ENCODE measurements around the gene VAMP8. TPM values are rescaled to one million over a fixed set of nuclear protein-coding genes. Genes with fewer than 3 reads are reported as not detected.
A peak's percentile ranks its signal among the peaks of the same experiment; 100 is the strongest.

Gene VAMP8
- total RNA-seq, 2 experiments from 2014 or later: 112 to 114 TPM

DNA sequence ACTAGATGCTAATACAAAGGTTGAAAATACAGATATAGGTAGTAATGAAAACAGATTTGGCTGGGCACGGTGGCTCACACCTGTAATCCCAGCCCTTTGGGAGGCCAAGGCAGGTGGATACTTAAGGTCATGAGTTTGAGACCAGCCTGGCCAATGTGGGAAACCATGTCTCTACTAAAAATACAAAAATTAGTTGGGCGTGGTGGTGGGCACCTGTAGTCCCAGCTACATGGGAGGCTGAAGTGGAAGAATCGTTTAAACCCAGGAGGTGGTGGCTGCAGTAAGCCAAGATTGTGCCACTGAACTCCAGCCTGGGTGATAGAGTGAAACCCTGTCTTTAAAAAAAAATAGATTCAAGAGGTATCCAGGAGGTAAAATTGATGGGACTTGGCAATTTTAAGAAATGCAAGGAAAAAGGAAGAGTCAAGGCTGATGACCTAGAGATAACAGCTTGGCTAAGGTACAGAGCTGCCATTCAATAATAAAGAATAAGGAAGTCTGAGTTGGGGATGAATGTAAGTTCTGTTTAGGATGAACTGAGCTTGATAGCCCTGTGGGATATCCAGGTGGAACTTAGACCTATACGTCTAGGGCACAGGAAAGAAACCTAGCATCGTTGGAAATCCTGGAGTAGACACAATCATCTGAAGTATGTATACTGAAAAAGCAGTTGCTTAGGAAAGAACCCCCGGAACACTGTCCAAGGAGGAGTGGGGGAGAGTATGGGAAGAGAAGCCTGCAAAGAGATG, 29.4 kb upstream of the VAMP8 start:
- intact Hi-C loops (cut with micrococcal nuclease): no loop called here
- no peaks in the 10 kb centered on the region for H3K27me3 Mint-ChIP-seq
- peak overlapping the region; percentile 18 for H3K27ac Mint-ChIP-seq

GRCh38 chr2:85548608-85548900, 28.8 kb upstream of the VAMP8 start:
- no peak for DNase-seq
- Mint-ChIP-seq H3K27me3 (no peaks in the 10 kb centered on the region), H3K4me1 (ENCODE audit: low read depth) (peaks cover 6% of the 10 kb centered on the region), H3K36me3 (peaks cover 34% of the 10 kb centered on the region), H3K27ac (no peak overlapping the region), H3K9me3 (no peaks in the 10 kb centered on the region), H3K4me3 (no peak overlapping the region)
- CTCF ChIA-PET: interaction anchor here (0.8 to 13.3 kb wide), 8 partner anchors 8 to 194 kb away, joined by 3 to 328 read pairs (median 5); partner anchors contain the start of genes ELMOD3, GGCX, MAT2A and SH2D6
- intact Hi-C loops (cut with micrococcal nuclease): no loop called here
- POLR2A ChIA-PET: interaction anchor here (0.7 to 5.4 kb wide), 6 partner anchors 9 to 222 kb away, joined by 3 to 52 read pairs (median 4); partner anchors contain the start of genes MAT2A and SH2D6

More for the DNA sequence above, 29.4 kb upstream of the VAMP8 start:
- H3K36me3 Mint-ChIP-seq: peaks cover 39% of the 10 kb centered on the region
- no peak for DNase-seq
- POLR2A ChIA-PET: interaction anchor here (0.6 to 5.4 kb wide), 7 partner anchors 8 to 178 kb away, joined by 3 to 52 read pairs (median 3); partner anchors contain the start of genes MAT2A and SH2D6
- no peaks in the 10 kb centered on the region for H3K9me3 Mint-ChIP-seq
- H3K4me3 Mint-ChIP-seq: no peak overlapping the region
- peaks cover 11% of the 10 kb centered on the region for H3K4me1 Mint-ChIP-seq (ENCODE audit: low read depth)
- CTCF ChIA-PET: interaction anchor here (0.8 to 13.3 kb wide), 8 partner anchors 8 to 193 kb away, joined by 3 to 328 read pairs (median 5); partner anchors contain the start of genes ELMOD3, GGCX, MAT2A and SH2D6

GRCh38 chr2:85549095-85549494, 28.3 kb upstream of the VAMP8 start:
- H3K9me3 Mint-ChIP-seq: no peaks in the 10 kb centered on the region
- POLR2A ChIA-PET: interaction anchor here (0.9 to 5.4 kb wide), 5 partner anchors 10 to 222 kb away, joined by 3 to 52 read pairs (median 5); partner anchors contain the start of genes MAT2A and SH2D6
- no peaks in the 10 kb centered on the region for H3K27me3 Mint-ChIP-seq
- no peak overlapping the region for H3K4me3 Mint-ChIP-seq
- no peak for DNase-seq
- H3K4me1 Mint-ChIP-seq (ENCODE audit: low read depth): peaks cover 3% of the 10 kb centered on the region
- intact Hi-C loops (cut with micrococcal nuclease): no loop called here
- CTCF ChIA-PET: interaction anchor here (0.8 to 13.3 kb wide), 8 partner anchors 8 to 194 kb away, joined by 3 to 328 read pairs (median 5); partner anchors contain the start of genes ELMOD3, GGCX, MAT2A and SH2D6
- peaks cover 36% of the 10 kb centered on the region for H3K36me3 Mint-ChIP-seq
- no peak overlapping the region for H3K27ac Mint-ChIP-seq

GRCh38 chr2:85549826-85550225, 27.6 kb upstream of the VAMP8 start:
- Mint-ChIP-seq H3K9me3 (no peaks in the 10 kb centered on the region), H3K4me3 (no peak overlapping the region), H3K27ac (no peak overlapping the region), H3K4me1 (ENCODE audit: low read depth) (no peaks in the 10 kb centered on the region), H3K36me3 (peaks cover 35% of the 10 kb centered on the region), H3K27me3 (no peaks in the 10 kb centered on the region)
- CTCF ChIA-PET: interaction anchor here (1.0 to 13.3 kb wide), 7 partner anchors 10 to 185 kb away, joined by 3 to 328 read pairs (median 45); partner anchors contain the start of genes GGCX, MAT2A and SH2D6
- no peak for DNase-seq
- intact Hi-C loops (cut with micrococcal nuclease): loop anchor here (5.0 kb wide), 1 partner anchor 248 kb away; no protein-coding TSS in a partner anchor
- POLR2A ChIA-PET: interaction anchor here (0.9 to 5.4 kb wide), 3 partner anchors 10 to 222 kb away, joined by 3 to 52 read pairs (median 3); partner anchors contain the start of genes MAT2A, SH2D6 and TGOLN2

DNA sequence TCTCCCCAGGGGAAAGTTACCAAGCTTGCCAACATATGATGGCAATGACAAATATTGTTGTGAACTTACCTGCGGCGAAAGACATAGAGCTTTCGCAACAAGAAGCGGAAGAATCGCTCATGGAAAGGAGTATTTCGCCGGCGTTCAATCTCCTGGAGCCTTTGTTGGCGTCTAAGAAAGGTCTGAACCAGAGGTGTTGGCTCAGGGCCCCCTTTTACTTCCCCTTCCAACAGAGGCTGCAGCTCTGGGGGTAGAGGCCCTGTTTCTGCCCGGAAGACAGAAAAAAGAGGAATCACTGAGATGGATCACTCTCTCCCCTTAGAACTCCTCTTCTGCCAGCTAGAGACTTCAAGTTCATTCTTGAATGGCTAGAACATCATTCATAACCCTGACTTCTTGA, 26.9 kb upstream of the VAMP8 start:
- Mint-ChIP-seq H3K9me3 (no peaks in the 10 kb centered on the region), H3K27ac (no peak overlapping the region), H3K27me3 (no peaks in the 10 kb centered on the region), H3K4me1 (ENCODE audit: low read depth) (peaks cover 3% of the 10 kb centered on the region), H3K36me3 (peaks cover 35% of the 10 kb centered on the region), H3K4me3 (no peak overlapping the region)
- ChIA-PET POLR2A (interaction anchor here (0.6 to 5.4 kb wide), 5 partner anchors 11 to 231 kb away, joined by 3 to 52 read pairs (median 3); partner anchors contain the start of genes MAT2A, SH2D6 and TGOLN2), CTCF (interaction anchor here (0.7 to 13.3 kb wide), 13 partner anchors 10 to 185 kb away, joined by 3 to 328 read pairs (median 4); partner anchors contain the start of genes GGCX, MAT2A, RNF181 and SH2D6)
- intact Hi-C loops (cut with micrococcal nuclease): loop anchor here (5.0 kb wide), 1 partner anchor 248 kb away; no protein-coding TSS in a partner anchor
- no peak for DNase-seq

- POLR2A ChIA-PET: interaction anchor here (0.6 to 5.4 kb wide), 7 partner anchors 9 to 225 kb away, joined by 3 to 52 read pairs (median 7); partner anchors contain the start of genes GGCX, MAT2A, SH2D6 and TGOLN2
- intact Hi-C loops (cut with micrococcal nuclease): loop anchor here (1.0 to 5.0 kb wide), 3 partner anchors 132 to 250 kb away; no protein-coding TSS in a partner anchor
- Mint-ChIP-seq H3K27me3 (no peaks in the 10 kb centered on the region), H3K36me3 (peaks cover 27% of the 10 kb centered on the region), H3K4me1 (ENCODE audit: low read depth) (peaks cover 3% of the 10 kb centered on the region), H3K27ac (no peak overlapping the region), H3K9me3 (no peaks in the 10 kb centered on the region), H3K4me3 (no peak overlapping the region)
- CTCF ChIA-PET: interaction anchor here (0.6 to 13.3 kb wide), 38 partner anchors 9 to 251 kb away, joined by 3 to 328 read pairs (median 5); partner anchors contain the start of genes ELMOD3, GGCX, MAT2A and RETSAT
- DNase-seq: peak; percentile 91
Measured at GRCh38 chr2:85551698-85552678, 25.4 kb upstream of the VAMP8 start.

- DNase-seq: no peak
- H3K9me3 Mint-ChIP-seq: no peaks in the 10 kb centered on the region
- H3K4me3 Mint-ChIP-seq: no peak overlapping the region
- no peak overlapping the region for H3K27ac Mint-ChIP-seq
- H3K36me3 Mint-ChIP-seq: peaks cover 31% of the 10 kb centered on the region
- peaks cover 7% of the 10 kb centered on the region for H3K4me1 Mint-ChIP-seq (ENCODE audit: low read depth)
- POLR2A ChIA-PET: interaction anchor here (1.7 kb wide), 1 partner anchor 14 kb away, joined by 5 read pairs; the partner anchor contains the start of gene MAT2A
- CTCF ChIA-PET: interaction anchor here (1.5 to 13.3 kb wide), 5 partner anchors 19 to 199 kb away, joined by 5 to 328 read pairs (median 8); partner anchors contain the start of genes ELMOD3, RETSAT and SH2D6
- no peaks in the 10 kb centered on the region for H3K27me3 Mint-ChIP-seq
- intact Hi-C loops (cut with micrococcal nuclease): loop anchor here (5.0 kb wide), 1 partner anchor 251 kb away; no protein-coding TSS in a partner anchor
Measured at GRCh38 chr2:85553184-85553583, 24.2 kb upstream of the VAMP8 start.

DNA sequence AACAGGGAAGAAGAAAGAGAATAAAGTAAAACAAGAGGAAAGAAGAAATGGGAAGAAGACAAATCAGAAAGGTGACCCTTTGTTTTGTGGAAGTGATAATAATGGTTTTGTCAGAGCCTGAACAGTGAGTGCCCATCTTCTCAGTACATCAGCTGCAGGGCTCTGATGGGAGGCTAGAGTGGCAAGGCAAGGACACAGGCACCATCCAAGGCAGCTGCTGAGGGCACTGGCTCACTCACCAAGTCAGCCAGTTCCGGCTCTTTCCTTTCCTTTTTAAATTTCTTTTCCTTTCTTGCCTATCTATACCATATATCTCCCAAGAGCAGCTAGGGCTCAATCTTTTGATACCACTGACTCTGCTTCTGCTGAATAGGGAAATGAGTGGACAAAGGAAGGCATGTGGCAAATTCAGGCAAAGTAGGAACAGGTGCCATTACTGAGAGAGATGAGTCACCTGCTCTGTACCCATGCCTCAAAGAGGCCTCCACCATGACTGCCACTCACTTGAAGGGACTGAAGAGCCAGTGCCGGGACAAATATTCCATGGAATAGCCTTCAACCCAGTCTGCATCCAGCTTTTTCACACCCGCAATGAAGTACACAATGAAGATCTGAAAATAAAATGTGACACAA, 22.3 kb upstream of the VAMP8 start:
- H3K4me1 Mint-ChIP-seq (ENCODE audit: low read depth): peaks cover 24% of the 10 kb centered on the region

GRCh38 chr2:85557130-85557529, 20.3 kb upstream of the VAMP8 start:
- intact Hi-C loops (cut with micrococcal nuclease): no loop called here
- Mint-ChIP-seq H3K27me3 (no peaks in the 10 kb centered on the region), H3K4me1 (ENCODE audit: low read depth) (peaks cover 34% of the 10 kb centered on the region)

More for the DNA sequence above, 22.3 kb upstream of the VAMP8 start:
- H3K27me3 Mint-ChIP-seq: no peaks in the 10 kb centered on the region
- H3K9me3 Mint-ChIP-seq: no peaks in the 10 kb centered on the region
- peaks cover 31% of the 10 kb centered on the region for H3K36me3 Mint-ChIP-seq
- H3K27ac Mint-ChIP-seq: peak overlapping the region; percentile 14
- no peak for DNase-seq
- ChIA-PET POLR2A (interaction anchor here (2.9 kb wide), 1 partner anchor 9 kb away, joined by 15 read pairs; no protein-coding TSS in a partner anchor), CTCF (interaction anchor here (1.1 to 13.3 kb wide), 5 partner anchors 9 to 185 kb away, joined by 3 to 328 read pairs (median 5); partner anchors contain the start of gene SH2D6)
- intact Hi-C loops (cut with micrococcal nuclease): loop anchor here (5.0 kb wide), 1 partner anchor 253 kb away; no protein-coding TSS in a partner anchor
- no peak overlapping the region for H3K4me3 Mint-ChIP-seq

GRCh38 chr2:85558160-85558559, 19.2 kb upstream of the VAMP8 start:
- Mint-ChIP-seq H3K9me3 (no peaks in the 10 kb centered on the region), H3K36me3 (peaks cover 20% of the 10 kb centered on the region), H3K4me1 (ENCODE audit: low read depth) (peaks cover 37% of the 10 kb centered on the region), H3K4me3 (no peak overlapping the region), H3K27ac (no peak overlapping the region), H3K27me3 (no peaks in the 10 kb centered on the region)
- intact Hi-C loops (cut with micrococcal nuclease): no loop called here
- no peak for DNase-seq
- ChIA-PET POLR2A (interaction anchor here (1.0 to 3.5 kb wide), 2 partner anchors 13 to 17 kb away, joined by 4 to 23 read pairs; no protein-coding TSS in a partner anchor), CTCF (interaction anchor here (5.6 kb wide), 1 partner anchor 8 kb away, joined by 45 read pairs; no protein-coding TSS in a partner anchor)

More at GRCh38 chr2:85557130-85557529, 20.3 kb upstream of the VAMP8 start:
- Mint-ChIP-seq H3K36me3 (peaks cover 23% of the 10 kb centered on the region), H3K27ac (no peak overlapping the region), H3K9me3 (no peaks in the 10 kb centered on the region), H3K4me3 (no peak overlapping the region)
- POLR2A ChIA-PET: interaction anchor here (1.2 to 2.9 kb wide), 2 partner anchors 11 to 120 kb away, joined by 4 to 15 read pairs; no protein-coding TSS in a partner anchor
- DNase-seq: no peak
- CTCF ChIA-PET: interaction anchor here (0.6 to 13.3 kb wide), 6 partner anchors 9 to 229 kb away, joined by 3 to 328 read pairs (median 4); partner anchors contain the start of genes SH2D6 and TGOLN2

All from activated CD4-positive, alpha-beta memory T cell treated with anti-CD3 and anti-CD28 coated beads for 36 hours (primary cell).